GM21367 (cell line): ENCODE measurements around the gene FLOT1.

Experiments
- ATAC-seq: cut with Tn5 transposase; IDR thresholded peaks from one replicate; pipeline ENCODE4 v1.9.1; 2021; ENCODE audit not compliant: unreplicated experiment

The FLOT1 gene

DNA sequence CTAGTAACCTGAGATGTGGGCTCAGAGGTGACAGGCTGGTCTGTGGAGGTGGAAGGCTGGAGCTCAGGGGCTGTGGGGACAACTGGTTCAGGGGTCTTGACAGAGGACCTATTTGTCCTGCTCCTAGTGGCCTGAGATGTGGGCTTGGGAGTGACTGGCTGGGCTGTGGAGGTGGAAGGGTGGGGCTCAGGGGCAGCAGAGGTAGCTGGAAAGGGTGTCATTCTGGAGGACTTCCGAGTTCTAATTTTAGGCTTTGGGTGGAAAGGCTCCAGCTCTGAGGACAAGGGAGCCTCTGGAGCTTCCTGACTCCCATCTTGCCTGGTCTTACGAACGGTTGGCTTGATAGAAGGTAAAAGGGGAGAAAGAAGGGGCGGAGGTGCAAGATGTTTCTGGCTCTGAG, 36.9 kb downstream of the FLOT1 start:
- ATAC-seq, result no peak

DNA sequence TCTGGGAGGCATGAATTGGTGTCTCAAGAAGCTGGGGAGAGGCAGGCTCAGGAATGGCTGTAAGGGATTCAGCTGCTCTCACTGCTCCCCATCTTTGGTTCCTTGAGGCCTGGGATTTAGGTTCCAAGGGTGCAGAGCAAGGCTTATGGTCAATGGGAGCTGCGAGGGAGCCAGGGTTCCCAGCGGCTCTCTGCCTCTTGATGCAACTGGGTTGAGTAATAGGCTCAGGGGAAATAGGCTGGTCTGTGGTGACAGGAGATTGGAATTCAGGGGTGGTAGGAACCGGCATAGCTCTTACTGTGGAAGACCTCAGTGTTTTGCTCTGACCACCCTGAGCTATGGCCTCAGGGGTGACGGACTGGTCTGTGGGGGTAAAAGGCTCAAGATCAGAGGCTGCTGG, 38.7 kb downstream of the FLOT1 start:
- no peak for ATAC-seq

DNA sequence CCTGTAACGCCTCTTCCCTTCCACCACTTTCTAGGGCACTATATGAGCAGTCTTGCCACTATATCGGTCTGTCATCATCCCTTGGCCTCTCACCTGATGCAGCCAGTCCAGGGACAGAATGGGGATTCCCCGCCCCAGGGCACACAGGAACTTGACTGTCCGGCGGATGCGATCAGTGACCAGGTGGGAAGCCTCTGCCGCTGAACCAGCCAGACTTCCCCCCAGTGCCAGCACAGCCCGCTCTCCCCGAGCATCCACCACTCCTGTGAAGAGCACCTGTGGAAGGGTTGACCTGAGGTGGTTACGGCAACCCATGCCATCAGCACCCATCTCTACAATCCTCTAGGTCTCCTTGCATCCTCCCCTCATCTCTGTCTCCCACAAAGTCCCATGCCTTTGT, 39.5 kb downstream of the FLOT1 start:
- ATAC-seq, result no peak

DNA sequence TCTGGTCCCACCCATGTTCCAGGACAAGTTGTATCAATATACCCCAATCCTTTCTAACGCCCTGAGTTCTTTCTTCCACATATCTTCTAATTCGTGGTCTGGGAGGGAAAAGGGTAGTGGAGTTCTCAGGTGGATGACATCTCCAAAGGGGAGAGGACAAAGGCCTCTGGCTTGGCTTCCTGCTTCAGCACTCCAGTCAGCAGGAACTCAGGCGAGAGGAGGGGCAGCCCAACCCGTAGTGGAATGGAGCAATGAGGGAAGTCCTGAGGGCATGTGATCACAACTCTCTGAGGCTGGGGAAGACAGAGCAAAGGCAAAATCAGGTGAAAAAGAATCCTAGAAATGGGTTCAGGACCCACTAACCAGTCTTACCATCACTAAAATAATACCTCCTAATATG, 42.1 kb downstream of the FLOT1 start:
- no peak for ATAC-seq

DNA sequence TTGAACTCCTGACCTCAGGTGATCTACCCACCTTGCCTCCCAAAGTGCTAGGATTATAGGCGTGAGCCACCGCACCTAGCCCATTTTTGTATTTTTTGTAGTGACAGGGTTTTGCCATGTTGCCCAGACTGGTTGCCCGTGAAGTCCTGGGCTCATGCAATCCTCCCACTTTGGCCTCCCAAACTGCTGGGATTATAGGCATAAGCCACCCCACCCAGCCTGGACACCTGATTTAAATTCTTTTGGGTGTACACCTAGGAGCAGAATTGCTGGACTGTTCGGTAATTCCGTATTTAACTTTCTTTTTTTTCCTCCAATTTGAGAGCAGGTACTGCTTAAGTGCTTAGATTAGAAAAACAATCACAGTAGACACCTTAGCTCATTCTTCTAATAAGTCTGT, 46.1 kb downstream of the FLOT1 start:
- no peak for ATAC-seq

DNA sequence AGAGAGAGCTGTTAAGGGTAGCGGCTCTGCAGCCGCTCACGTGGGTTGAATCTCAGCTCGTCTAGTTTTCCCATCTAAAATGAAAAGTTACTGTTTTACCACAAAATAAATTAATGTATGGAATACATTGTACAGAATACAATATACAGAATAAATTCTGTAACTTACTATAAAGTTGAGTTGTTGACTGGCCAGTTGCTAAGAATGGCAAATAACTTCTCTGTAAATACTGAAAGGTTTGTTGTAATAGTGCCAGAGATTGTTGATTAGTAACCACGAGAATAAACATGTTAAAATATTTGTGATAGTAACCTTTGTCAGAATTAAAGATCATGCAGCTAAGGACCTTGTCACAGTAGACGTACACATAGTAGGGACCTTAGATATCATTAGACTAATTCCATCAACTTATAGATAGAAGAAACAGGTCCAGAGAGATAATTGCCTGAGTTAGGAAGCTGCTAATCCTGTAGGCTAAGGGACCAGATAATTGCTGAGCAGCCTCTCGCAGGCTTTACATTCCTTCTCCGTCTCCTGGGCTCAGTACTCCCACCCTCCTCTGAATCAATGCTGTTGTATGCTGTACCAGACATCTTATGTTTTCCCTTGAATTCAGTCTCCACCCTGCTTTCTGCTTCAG, 51.2 kb downstream of the FLOT1 start:
- no peak for ATAC-seq

DNA sequence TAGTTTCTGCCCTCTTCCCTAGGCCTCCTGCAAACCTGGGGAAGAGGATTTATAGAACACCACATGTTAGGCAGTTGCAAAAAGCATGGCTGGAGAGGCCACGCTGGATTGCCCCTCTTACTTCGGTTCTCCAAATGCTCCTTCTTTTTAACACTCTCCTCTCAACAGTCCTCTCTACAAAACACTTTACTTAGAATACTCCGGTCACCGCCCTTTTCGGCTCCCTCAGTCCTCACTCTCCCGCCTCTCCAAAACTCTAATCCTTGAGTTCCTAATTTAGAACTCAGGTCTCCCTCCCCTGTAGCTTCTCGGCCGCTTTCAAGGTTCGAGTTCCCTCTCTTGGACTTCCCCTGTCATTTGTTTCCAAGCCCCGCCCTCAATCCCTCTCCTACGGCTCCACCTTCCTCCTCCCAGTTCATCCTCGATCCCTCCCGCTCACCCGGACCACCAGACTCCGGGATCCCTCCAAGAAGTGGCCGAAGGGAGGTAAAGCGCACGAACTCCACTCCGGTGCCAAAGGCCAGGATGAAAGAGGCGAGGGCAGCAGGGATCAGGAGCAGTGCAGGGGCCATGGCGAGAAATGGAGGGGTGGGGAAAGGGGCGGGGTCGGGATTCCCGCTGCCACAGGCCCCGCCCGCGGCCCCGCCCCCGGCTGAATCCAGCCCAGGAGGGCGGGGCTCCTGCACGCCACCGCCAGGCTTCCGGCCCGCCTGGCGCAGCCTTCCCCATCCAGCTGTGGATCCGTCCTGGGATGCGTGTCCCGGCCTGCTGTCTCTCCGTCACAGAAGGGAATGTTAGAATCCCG, 51.9 kb downstream of the FLOT1 start, which contains the start of gene NRM:
NRM (minus strand) TSS at position 582 of the 805 bp plus-strand sequence; CDS start at position 572, 10 bp downstream.
- no peak for ATAC-seq

DNA sequence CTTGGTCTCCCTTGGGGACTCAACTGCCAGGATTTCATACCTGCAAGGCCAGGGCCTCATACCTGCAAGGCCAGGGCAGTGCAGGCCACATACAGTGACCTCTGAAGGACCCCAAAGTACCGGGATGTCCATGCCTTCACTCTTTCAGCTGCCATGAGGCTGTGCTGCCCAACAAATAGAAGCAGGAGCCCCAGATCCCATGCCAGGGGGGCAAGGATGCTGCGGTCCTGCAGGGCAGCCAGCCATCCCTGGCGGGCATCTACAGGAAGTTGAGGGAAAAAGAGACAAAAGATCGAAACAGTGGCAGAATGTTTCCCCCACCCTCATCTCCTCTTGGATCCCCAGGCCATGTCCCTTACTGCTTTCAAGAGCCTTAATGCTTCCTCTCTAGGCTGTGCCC, 52.5 kb downstream of the FLOT1 start:
- ATAC-seq, result no peak

DNA sequence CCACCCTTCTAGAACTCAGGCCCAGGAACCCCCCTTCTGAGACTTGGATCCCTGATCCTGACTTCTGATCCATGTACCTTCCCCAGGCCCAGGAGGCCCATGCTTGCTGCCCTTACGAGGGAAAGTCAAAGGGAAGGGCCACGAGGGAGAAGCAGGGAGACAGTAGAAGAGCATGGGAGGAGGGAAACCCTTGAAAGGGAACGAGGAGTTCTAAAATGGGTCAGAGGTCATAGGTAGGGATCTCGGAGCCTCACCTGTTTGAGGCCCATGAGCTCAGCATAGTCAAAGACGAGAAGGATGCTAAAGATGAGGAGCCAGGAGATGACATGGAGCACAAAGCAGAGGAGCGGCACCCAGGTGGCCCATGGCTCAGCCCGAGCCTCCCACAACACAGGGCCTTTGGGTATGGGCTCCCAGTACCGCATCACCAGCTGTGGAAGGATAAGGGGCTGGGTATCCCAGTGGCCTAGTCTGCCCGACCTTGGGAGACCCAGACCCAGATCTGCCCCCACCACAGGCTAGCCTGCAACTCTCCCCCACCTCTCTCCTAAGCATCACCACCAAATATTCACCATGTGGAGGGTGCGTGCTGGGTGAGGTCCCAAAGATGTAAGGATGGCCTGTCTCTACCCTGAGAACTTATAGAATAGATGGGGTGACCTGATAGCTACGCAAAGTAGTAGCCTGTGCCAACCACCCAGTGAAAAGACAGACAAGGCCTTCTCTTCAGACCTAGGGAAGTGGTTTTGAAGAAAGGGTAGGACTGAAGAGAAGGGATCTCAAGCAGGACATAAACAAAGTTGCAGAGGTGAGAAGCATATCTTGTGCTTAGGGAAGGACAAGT, 53.2 kb downstream of the FLOT1 start:
- no peak for ATAC-seq

DNA sequence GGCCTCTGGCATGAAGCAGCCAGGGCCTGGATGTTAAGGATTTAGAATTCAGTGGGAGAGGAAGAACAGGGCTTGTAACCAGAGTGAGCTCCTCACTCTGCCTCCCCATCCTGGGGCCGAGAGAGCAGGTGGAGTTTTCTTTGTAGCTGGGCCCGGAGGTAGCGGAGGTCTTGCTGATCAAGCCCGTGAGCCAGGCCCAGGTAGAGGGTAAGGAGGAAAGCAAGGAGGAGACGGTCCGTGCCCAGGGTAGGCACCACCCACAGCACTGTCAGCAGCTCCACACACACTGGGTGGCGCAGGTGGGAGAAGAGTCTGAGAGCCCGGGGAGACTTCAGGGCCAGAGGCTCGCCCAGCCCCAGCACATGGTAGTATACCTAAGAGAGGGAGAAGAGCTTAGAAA, 53.9 kb downstream of the FLOT1 start:
- ATAC-seq, result no peak

DNA sequence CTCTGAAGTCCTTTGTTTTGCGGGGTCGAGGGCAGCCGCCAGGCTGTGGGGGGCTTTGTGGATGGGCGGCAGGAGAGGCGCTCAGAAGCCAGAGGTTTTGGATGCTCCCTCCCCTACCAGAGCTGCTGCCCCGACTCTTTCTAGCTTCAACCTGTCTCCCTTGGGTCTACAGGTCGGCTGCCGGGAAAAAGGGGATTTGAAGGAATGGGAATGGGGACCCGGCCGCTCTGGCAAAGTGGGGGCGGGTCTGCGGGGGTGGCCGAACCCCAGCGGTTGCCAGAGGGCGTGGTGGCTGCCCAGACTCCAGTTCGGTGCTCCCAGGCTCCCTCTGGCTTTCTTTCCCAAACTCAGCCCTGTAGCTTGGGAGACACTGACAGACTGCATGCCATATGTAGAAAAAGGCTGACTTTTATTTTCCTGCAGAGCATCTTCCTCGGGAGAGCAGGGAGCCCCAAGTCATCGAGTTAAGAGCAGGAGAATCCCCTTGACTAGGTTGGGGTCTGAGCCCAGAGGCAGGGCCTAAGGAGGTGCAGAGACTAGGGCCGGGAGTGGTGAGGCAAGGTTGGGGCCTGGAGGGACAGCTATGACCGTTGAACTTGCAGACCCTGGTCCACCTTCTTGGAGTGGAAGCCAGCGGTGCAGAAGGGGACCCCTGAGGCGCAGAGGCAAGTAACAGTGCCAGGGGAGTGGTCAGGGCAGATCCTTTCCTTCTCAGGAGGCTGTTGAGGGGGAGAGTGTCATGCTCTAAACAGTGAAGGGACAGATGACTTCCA, 54.6 kb downstream of the FLOT1 start:
- no peak for ATAC-seq

DNA sequence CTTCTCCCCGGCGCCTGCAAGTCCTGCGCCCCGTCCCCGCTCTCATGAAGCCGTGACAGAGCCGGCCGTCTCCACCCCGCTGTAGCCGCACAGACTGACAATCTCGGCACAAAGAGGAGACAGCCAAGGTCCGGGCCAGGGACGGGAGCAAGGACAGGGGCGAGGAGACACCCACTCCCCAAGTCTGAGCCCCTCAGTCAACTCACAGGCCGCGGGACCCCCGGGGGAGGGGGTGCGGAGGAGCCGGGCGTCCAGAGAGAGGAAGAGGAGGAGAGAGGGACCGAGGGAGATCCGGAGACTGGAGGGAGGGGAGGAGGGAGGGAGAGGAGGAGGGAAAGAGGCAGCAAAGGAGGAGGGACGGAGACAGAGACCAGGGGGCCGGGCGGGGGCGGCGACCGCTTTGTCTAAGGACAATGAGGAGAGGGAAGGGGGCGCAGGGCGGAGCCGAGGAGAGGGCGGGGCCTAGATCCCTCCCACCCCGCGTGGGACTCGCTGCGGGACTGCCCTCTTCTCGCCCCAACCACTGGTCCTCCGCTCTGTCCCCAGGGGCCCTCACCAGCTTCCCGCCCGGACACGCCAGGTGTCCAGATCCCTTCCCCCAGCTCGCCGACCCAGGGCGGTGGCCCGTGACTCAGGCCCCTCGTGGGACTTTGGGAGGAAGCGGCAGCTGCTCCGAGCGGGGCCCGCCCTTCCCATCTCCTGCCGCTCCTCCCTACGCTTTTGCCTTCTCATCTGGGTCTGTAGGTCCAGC, 55.4 kb downstream of the FLOT1 start:
- ATAC-seq, result peak; percentile 30

DNA sequence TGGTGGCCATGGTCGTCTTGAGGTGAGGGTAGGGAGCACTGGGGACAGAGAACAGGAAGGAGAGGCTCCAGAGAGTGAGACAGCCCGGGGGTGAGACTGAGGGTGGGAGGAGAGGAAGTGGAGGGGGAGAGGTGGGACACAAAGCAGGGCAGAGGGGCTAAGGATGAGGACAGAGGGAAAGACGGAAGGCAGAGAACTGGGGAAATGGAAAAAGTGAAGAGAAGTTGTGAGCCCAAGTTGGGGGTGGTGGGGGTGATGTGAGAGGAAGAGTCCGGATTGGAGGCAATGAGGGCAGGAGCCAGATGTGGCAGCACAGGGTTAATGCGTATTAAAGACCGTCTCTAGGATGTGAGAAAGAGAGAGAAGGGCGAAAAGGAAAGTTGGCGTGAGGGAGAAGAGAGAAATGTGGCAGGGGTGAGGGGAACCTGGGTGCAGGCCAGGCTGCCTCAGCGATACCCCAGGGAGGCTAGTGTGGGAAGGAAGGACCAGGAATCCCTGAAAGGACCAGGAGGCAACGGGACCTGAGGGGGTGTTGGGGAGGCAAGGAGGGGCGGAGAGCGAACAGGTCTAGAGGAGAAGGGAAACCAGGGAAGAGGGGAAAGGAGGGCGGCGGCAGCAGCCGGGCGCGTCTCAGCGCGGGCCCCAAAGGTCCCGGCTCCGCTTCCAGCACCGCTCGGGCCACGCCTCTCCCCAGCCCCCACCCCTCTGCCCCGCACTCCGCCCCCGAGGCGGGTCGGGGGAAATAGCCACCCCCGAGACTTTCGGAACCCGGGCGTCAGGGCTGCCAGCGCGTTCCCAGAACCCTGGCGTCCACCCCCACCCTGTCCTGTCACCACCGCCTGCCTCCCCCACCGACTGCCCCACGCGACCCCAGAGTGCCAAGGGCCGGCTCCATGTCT, 56.2 kb downstream of the FLOT1 start, which contains the start of gene PPP1R18:
PPP1R18 (minus strand) TSS at position 637 of the 899 bp plus-strand sequence; CDS start at position 10, 627 bp downstream.
- ATAC-seq, result no peak

DNA sequence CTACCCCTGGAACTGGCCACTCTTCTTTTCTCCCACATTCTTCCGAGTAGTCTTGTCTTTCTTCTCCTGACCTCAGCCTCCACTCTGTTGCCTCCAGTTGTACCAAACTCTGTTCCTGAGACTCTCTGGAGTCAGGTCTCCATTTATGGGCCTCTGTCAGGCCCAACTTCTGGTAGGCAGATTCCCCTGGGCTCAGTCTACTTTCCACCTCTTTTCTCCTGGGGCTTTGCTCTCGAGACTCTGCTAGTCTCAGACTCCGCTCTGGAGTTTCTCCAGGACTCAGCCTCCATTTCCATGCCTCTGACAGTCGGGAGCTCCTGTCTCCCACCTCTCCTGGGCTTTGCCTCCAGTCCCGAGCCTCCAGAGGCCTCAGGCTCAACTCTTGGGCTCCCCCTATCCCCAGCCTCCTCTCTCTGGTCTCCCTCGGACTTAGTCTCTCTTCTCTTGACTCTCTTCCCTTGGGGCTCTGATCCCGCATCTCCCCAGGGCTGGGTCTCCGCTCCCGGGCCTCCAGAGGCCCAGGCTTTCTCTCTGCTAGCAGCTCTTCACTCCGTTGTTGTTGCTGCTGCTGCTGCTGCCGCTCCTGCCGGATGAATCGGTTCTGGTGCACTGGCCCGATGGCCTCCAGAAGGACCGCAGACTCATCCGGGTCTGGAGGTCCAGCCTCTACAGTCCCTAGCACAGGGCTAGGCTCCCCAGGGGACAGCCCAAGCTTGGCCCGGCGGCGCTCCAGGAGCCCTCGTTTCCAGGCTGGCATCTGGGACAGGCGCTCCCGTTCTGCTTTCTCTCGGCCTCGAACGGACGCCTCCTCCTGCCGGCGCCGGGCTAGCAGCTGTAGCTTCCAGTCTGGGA, 57.1 kb downstream of the FLOT1 start:
- no peak for ATAC-seq

DNA sequence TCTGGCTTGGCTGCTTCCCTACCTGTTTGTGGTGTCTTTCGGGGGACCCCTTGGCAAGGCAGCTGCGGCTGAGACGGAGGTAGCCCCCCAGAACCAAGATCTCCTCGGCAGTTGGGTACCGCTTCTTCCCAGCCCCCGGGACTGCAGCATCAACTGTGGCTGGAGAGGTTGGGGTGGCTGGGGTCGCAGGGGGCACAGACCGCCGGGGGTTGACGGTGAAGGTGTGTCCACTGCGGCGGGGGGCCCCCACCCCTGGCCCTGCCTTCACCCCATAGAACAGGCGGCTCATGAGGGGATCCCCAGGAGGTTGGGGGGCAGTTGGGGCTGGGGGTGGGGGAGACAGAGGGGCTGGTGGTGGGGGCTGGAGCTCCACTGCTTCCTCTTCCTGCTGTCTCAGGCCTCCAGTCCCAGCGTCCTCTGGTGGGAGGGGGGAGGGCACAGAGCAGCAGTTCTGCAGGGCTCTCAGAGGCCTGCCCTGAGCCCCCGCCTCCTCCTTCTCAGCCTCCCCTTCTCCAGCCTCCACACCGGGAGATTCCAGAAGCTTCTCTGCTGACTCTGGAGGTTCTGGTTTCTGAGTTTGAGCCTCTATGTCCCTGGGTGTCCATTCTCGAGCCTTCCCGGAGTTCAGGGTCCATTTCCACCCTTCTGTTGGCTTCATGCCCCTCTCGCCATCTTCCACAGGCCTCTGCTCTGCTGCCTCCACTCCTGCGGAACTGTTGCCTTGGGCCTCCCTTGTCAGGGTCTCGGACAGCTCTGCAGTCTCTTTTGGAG, 57.9 kb downstream of the FLOT1 start:
- ATAC-seq, result no peak

DNA sequence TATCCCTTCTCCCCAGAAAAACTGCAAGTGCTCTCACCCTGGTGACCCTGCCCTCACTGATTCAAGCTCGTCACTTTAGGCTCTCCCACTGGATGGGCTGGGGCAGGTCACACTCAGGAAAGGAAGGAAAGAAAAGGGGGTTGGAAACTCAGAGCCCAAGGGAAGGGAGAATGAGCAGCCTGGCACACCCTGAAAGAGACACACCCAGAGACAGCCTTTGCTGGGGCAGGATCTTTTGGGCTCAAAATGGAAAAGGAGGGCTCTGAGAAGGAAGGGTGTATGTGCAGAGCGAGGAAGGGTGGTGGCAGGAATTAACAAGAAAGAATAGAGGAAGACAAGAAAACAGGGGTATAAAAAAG, 58.5 kb downstream of the FLOT1 start:
- ATAC-seq, result no peak

DNA sequence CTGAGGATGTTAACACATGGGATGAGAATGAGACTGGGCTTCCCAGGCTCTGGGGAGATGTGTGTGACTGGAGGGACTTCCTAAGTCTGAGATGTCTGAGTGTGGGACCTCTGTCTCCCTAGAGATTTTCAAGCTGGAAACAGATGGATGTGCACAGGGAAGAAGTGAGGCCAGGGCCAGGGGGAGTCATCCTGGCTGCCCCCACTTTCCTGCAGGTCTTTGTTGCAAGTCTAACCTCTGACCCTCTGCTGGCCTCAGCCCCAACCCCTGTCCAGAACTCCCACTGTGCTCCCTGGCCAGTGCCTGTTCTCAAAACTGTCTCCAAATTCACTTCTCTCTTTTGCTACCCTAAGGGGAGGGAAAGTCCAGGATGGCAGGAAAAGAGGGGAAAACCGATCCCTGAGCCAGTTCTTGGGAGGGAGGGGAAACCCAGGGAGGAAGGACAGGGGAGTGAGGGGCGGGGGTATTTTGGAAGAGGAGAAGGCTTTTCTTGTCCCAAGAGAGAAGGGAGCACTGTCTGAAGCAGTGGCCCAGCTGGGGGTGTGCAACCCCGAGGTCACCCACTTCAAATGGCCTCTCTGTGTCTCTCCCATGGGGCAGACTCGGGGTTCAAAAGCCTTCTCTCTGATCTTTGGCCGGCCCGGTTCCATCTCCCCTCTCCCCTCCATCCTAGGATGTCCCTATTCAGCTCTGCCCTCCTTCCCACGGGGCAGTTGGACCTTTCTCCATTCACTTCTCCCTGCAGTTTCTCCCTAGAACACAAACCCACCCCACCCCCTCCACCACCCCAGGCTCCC, 59.1 kb downstream of the FLOT1 start:
- no peak for ATAC-seq
